Hematopoietic multipotent progenitor cell treated with erythropoietin and hydrocortisone succinate and interleukin-3 and kit ligand, for 8 days (in vitro differentiated cells): Measurements from ENCODE around the gene JAK1.
"Not testable (repeated sequence)": the region's sequence is repeated elsewhere in the genome, so short reads cannot be mapped to it uniquely, and the experiment has no call there.

Experiments
- DNase-seq: peaks from one replicate; pipeline ENCODE4 v3.0.0-alpha.2; 2015

The JAK1 gene

DNA sequence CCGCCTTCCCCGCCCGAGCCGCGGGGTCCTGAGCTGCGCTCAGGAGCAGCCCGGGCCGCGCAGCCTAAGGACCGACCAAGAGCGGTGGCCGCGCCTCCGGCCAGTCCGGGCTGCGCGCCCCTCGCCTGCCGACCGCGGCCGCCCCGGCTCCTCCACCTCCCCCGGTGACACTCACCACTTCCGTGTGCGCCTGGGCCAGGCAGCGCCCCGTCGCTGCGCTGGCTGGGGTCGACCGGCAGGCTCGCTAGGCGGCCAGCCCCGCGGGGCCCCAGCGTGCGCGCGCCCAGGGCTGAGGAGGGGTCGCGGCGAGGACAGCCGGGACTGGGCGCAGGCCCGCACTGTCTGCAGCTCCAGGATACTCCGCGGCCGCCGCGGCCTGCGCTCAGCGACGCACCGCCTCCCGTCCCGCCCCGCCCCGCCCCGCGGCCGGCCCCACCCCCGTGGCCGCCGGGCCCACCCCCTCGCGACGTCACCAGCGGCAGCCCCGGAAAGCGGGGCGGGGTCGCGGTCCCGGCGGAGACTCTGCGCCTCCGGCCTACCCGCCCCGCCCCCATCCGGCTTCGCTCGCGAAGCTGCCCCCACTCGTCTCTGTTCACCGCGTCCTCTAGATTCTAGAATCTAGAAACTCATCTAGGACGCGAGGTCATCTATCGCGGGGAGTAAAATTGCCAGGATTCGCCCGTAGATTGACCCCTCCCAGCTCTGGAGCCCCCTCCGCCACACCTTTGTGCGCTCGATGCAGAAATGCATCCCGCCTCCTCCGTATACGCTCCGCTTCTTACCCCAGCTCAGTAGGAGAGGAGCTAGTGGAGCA, at the start of gene JAK1:
TSS of gene JAK1 (minus strand) at position 392 of the 814 bp plus-strand sequence. CDS start 80,285 bp downstream, outside the sequence.
- peak; percentile 70 for DNase-seq

DNA sequence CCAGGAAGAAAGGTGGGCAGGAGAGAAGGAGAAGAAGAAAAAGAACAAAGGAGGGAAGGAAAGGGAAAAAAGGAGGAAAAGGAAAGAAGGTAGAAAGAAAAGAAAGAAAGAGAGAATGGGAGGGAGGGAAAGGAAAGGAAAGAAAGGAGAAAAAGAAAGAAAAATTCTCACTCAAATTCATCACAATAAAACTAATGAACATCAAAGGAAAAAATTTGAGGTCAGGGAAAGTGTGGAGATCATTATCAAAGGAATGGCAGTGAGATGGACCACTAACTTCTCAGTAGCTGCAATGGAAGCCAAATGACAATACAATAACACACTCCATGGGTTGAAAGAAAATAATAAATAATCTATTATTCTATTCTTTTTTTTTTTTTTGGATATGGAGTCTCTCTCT, 48.0 kb upstream of the JAK1 start:
- DNase-seq = no peak

GRCh38 chr1:65011983-65012382, 45.6 kb upstream of the JAK1 start:
- no peak for DNase-seq

GRCh38 chr1:65009724-65010420, 43.5 kb upstream of the JAK1 start:
- DNase-seq = no peak

GRCh38 chr1:65009176-65009575, 42.8 kb upstream of the JAK1 start:
- DNase-seq = no peak

DNA sequence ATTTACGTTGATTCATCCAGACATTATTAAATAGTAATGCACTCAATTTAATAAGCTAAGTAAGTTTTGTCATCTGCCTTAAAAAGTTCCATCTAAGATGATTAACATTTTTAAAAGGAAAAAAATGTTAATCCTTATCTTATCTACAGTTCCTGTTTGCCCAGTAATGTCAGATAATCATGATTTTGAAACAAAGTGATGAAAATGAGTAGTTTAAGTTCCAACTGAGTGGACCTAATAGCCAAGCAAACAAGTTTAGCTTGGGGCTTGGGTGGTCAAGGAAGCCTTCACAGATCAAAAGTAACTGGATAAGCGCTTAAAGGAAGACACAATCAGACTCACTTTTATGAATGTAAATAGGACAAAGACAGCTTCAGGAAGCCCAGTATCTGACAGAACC, 40.5 kb upstream of the JAK1 start:
- DNase-seq = no peak

DNA sequence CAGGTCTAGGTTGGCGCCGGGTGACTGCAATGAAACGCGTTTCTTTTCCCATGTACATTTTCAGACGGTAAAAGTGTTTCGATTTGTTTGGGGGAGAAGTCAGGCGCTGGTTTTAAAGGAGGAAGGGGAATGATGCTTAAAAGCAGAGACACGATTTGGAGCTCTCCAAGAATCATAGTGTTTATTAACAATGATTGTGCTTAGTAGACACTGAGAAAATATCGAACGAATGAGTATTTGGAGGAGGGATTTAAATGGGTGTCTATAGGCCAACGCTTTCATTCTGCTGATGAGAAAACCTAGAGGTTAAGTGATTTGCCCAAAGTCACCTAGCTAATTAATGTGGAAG, 36.9 kb upstream of the JAK1 start:
- DNase-seq = no peak

GRCh38 chr1:65002508-65003315, 36.4 kb upstream of the JAK1 start:
- peak; percentile 24 for DNase-seq

- DNase-seq = no peak
Measured at GRCh38 chr1:65002156-65002507, 35.8 kb upstream of the JAK1 start.

- peak; percentile 28 for DNase-seq
Measured at GRCh38 chr1:65001231-65001792, 35.0 kb upstream of the JAK1 start.

DNA sequence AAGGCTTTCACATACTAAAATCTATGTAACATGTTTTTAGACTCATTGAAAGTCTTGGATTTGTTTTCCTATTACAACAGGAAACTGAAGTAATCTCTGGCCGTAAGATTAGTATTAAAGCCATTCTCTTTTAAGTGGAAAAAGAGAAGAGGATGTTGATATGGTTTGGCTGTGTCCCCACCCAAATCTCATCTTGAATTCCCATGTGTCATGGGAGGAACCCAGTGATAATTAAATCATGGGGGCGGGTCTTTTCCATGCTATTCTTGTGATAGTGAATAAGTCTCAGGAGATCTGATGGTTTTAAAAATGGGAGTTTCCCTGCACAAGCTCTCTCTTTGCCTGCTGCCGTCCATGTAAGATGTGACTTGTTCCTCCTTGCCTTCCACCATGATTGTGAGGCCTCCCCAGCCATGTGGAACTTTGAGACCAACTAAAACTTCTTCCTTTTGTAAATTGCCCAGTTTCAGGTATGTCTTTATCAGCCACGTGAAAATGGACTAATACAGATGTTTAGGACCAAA, 32.1 kb upstream of the JAK1 start:
- not testable (repeated sequence) for DNase-seq

DNA sequence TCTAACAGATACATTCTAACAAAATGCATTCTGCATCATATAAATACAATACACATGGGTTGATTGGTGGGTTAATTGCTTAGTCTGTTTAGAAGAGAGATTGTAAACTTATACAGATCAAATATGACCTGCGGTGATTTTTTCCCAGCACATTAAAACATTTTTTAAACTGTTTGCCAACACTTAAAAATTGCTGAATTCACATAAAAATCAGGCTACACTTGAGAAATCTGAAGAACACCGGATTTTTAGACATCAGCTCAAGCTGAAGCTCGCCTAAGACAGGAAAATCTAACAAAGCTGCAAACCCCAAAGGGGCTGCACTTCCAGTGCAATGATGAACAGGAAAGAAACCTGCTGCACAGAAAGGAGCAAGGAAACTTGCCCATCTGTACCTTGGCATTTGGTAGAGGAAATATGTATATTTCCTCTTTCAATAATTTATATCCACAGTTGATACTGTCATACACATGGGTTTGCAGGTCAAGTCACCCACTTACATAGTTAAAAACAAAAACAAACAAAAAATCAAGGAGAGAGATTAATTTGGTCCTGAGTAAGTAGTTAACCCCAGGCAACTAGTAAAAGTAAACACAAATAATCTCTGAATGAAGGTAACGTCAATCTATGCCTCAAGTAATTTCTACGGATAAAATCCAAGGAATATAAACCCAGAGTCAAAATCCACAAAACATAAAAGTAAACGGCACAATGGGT, 30.4 kb upstream of the JAK1 start:
- no peak for DNase-seq

GRCh38 chr1:64995316-64995715, 29.0 kb upstream of the JAK1 start:
- DNase-seq = no peak

DNA sequence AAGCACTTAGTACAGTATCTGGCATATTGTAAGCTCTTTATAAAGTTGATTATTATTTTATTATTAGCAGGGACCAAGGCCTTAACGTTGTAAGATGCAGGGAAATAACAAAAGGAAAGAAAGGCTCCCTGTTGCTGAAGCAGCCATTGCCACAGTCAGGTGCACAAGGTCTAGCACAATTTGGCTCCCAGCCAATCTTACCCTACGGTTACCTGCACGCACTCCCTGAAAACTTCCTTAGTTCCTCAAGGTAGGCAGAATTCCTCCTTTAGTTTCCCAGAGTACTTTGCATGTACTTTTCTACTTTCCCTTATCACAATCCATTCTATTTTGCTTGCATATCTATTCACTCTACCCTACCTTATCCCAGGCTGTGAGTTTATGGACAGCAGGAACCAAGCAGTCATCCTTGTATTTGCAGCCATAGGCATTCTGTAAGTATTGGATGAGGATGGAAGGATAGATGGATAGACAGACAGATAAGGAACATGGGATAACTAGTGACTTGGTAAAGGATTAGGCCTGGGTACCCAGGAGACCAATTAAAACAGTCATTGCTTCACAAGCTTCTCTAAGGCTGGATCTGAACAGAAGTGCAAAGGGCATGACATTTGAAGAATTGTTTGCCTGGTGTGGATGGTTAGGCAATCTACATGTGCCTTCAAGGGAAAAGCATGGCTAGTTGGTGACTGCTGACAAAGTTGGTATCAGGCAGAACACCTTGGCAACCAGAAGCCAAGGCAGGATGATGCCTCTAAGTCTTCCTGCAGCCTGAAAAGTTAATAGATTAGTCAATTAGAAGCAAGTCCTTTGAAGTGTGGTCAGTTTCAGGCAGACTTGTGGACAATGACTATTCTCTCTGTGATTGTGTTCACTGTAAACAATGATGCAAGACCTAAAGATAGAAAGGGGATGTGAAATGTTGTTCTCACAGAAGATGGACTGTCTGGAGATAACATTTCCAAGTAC, 20.8 kb upstream of the JAK1 start:
- no peak for DNase-seq

- no peak for DNase-seq
Measured at GRCh38 chr1:64984737-64985136, 18.4 kb upstream of the JAK1 start.

DNA sequence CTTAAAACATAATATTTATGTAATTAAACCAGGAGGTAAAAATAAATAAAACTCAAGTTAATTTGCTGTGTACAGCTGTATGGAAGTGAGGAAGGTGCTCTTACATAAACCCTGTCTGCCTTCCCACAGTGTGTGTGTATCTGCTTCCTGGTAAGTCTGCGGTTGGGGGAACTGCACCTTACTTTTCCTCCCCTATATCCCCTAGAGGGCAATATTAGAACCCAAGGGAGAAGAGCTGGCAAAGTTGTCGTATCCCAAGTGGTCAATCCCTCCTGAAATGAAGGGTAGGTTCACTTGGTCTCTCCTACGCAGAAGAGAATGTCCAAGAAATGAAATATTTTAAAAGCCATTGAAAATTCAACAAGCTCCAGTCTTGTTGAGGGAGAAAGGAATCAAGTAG, 17.8 kb upstream of the JAK1 start:
- no peak for DNase-seq

DNA sequence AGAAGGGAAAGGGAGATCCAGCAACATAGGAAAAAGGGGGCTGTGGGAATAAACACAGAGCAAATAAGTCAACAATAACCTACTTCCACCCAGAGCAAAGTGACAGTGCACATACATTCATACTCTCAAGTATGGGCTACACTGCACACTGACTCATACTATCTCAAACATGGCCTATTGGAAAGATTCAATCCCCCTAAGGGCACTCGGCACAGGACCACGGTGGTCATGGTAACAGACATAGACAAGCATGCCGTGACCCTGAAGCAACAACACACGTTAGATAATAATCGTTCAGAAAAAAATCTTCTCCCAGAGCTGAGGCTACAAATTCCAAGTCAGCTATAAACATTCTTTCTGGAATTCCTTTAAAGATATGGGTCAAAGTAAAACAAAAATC, 16.8 kb upstream of the JAK1 start:
- no peak for DNase-seq

DNA sequence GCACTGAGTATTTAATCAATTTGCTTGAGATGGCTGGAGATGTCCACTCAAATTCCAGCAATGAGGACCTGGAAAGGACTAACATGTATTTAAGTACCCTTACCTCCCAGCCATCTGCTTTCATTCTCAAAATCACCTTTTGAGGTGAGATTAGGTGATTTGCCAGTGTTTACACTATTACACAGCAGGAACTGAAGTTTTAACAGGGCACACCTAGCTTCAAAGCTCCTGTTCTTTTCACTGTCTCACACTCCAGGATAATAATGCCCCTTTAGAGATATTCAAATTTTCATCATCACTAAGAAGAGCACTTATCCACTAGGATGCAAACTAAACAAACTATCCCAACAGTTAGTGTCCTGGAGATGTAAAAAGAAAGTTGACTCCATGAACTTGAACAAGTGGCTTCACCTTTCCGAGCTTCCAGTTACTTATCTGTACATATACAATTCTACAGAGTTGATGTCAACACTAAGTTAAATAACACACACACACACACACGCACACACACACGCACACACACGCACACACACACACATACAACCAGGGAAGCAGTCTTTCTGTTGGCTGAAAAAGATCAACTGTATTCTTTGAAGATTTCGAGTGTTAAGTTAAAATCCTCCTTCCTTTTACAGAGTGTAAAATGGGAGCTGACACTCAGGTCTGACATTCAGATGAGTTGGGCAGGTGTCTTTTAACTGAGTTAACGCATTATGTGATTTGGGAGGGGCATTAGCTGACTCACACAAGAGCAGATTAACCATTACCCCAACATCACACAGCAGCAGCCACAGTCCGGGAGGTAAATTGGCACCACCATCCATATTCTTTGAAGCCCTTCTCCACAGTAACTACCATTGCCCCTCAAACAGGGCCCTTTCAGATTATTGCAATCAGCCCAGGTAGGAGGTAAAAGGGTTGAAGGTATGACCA, 15.5 kb upstream of the JAK1 start:
- DNase-seq = no peak

- DNase-seq = peak; percentile 21
Measured at GRCh38 chr1:64980745-64981600, 14.6 kb upstream of the JAK1 start.
